ENCODE data around the gene PADI1. TPM values are rescaled to one million over a fixed set of nuclear protein-coding genes. Genes with fewer than 3 reads are reported as not detected.

The PADI1 gene
- total RNA-seq, 1 donor from 2014 or later, result not detected

- Mint-ChIP-seq H3K36me3 (no peaks in the 10 kb centered on the region), H3K4me1 (no peaks in the 10 kb centered on the region), H3K27ac (no peak overlapping the region), H3K9me3 (peaks cover 12% of the 10 kb centered on the region), H3K4me3 (no peak overlapping the region), H3K27me3 (ENCODE audit: low read depth) (peaks cover 11% of the 10 kb centered on the region)
- DNase-seq (ENCODE audit: low spot score in 2 of 2, unreplicated experiment in 2 of 2), result no peak
- no peak for TF ChIP-seq CTCF (IDR thresholded peaks at IDR 0.05; ENCODE audit: unreplicated experiment)
Measured at GRCh38 chr1:17259233-17259873, 54.4 kb downstream of the PADI1 start.

GRCh38 chr1:17260264-17260663, 55.3 kb downstream of the PADI1 start:
- H3K36me3 Mint-ChIP-seq, result no peaks in the 10 kb centered on the region
- peaks cover 12% of the 10 kb centered on the region for H3K9me3 Mint-ChIP-seq
- TF ChIP-seq CTCF (IDR thresholded peaks at IDR 0.05; ENCODE audit: unreplicated experiment), result no peak
- no peak overlapping the region for H3K27ac Mint-ChIP-seq
- no peak overlapping the region for H3K4me3 Mint-ChIP-seq
- no peak for DNase-seq (ENCODE audit: low spot score in 2 of 2, unreplicated experiment in 2 of 2)
- no peaks in the 10 kb centered on the region for H3K4me1 Mint-ChIP-seq
- peaks cover 11% of the 10 kb centered on the region for H3K27me3 Mint-ChIP-seq (ENCODE audit: low read depth)

GRCh38 chr1:17260738-17261137, 55.8 kb downstream of the PADI1 start:
- Mint-ChIP-seq H3K4me3 (no peak overlapping the region), H3K27ac (no peak overlapping the region), H3K4me1 (no peaks in the 10 kb centered on the region), H3K27me3 (ENCODE audit: low read depth) (peaks cover 11% of the 10 kb centered on the region), H3K9me3 (peaks cover 12% of the 10 kb centered on the region), H3K36me3 (no peaks in the 10 kb centered on the region)
- TF ChIP-seq CTCF (IDR thresholded peaks at IDR 0.05; ENCODE audit: unreplicated experiment), result no peak
- no peak for DNase-seq (ENCODE audit: low spot score in 2 of 2, unreplicated experiment in 2 of 2)

- no peak for TF ChIP-seq CTCF (IDR thresholded peaks at IDR 0.05; ENCODE audit: unreplicated experiment)
- no peaks in the 10 kb centered on the region for H3K4me1 Mint-ChIP-seq
- H3K9me3 Mint-ChIP-seq, result peaks cover 12% of the 10 kb centered on the region
Measured at GRCh38 chr1:17263936-17264335, 59.0 kb downstream of the PADI1 start.

GRCh38 chr1:17264470-17264869, 59.5 kb downstream of the PADI1 start:
- Mint-ChIP-seq H3K9me3 (peaks cover 12% of the 10 kb centered on the region), H3K36me3 (no peaks in the 10 kb centered on the region), H3K4me3 (no peak overlapping the region), H3K27ac (no peak overlapping the region), H3K27me3 (ENCODE audit: low read depth) (peaks cover 7% of the 10 kb centered on the region), H3K4me1 (no peaks in the 10 kb centered on the region)
- no peak for TF ChIP-seq CTCF (IDR thresholded peaks at IDR 0.05; ENCODE audit: unreplicated experiment)
- no peak for DNase-seq (ENCODE audit: low spot score in 2 of 2, unreplicated experiment in 2 of 2)

More at GRCh38 chr1:17263936-17264335, 59.0 kb downstream of the PADI1 start:
- H3K27ac Mint-ChIP-seq, result no peak overlapping the region
- DNase-seq (ENCODE audit: low spot score in 2 of 2, unreplicated experiment in 2 of 2), result no peak
- H3K27me3 Mint-ChIP-seq (ENCODE audit: low read depth), result peaks cover 9% of the 10 kb centered on the region
- H3K36me3 Mint-ChIP-seq, result no peaks in the 10 kb centered on the region
- no peak overlapping the region for H3K4me3 Mint-ChIP-seq
